BJ (cell line): ENCODE measurements around the gene CNOT6L. TPM values are rescaled to one million over a fixed set of nuclear protein-coding genes. Genes with fewer than 3 reads are reported as not detected.

Experiments used
- CTCF ChIA-PET: fragments of 350-600 bp; formaldehyde crosslinking; extraction: SDS; loops from one replicate; lab custom pipeline; 2021; ENCODE audit warnings: antibody characterized with exemption, inconsistent platforms; lab: Yijun Ruan, JAX
- POLR2A ChIA-PET: fragments of 300-600 bp; sonication (Branson Sonifier 250); formaldehyde crosslinking; extraction: SDS; loops from one replicate; lab custom pipeline; 2021; ENCODE audit warnings: antibody characterized with exemption; lab: Charles Lee
- DNase-seq: peaks from one replicate; pipeline ENCODE4 v3.0.0-alpha.2; 2011; ENCODE audit warnings: low read depth
- H3K27me3 ChIP-seq: 2 replicates; pipeline ENCODE4 v1.6.0; 2011; ENCODE audit warnings: low read length; ENCODE audit not compliant: control insufficient read depth, insufficient read depth
- H3K36me3 ChIP-seq: 2 replicates; pipeline ENCODE4 v1.5.1; 2011; ENCODE audit warnings: low read length; ENCODE audit not compliant: control insufficient read depth, insufficient read depth
- H3K4me3 ChIP-seq: 2 replicates; pipeline ENCODE4 v1.5.1; 2011; ENCODE audit warnings: low read depth, mild to moderate bottlenecking, control low read depth, low read length
- polyA plus RNA-seq: library from polyadenylated mRNA; depleted of rRNA; stranded (reverse); fragments of >200 nt; gene quantifications from 2 replicates; pipeline ENCODE4 v1.2.3, GENCODE V29; 2011
- TF ChIP-seq, protein P1 (sequence below): IDR thresholded peaks from 2 replicates; pipeline ENCODE4 v1.5.1; 2011; ENCODE audit warnings: low read depth, mild to moderate bottlenecking, control low read depth, inconsistent platforms, low read length, moderate library complexity; ENCODE audit not compliant: insufficient read depth

CNOT6L gene
- polyA plus RNA-seq, 1 experiment, result 6.4 TPM

DNA sequence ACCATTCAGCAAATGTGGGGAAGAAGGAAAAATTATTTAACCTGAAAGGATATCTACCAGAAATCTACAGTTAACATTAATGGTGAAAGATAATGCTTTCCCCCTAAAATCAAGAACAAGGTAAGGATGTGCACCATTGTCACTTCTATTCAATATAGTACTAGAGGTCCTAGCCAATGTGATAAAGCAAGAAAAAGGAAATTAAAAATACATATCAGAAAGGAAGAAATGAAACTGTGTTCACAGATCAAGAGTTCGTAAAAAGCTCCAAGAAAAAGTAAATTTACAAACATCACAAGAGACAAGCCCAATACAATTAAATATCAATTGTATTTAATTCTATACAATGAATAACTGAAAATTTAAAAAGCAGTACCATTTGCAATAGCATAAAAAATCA, 57.6 kb downstream of the CNOT6L start:
- CTCF ChIA-PET, result no interaction called here
- POLR2A ChIA-PET, result no interaction called here

GRCh38 chr4:77758804-77759203, 60.4 kb downstream of the CNOT6L start:
- H3K27me3 ChIP-seq, result no peaks in the 10 kb centered on the region
- POLR2A ChIA-PET, result no interaction called here
- no peak for DNase-seq
- no peaks in the 10 kb centered on the region; the same call in 1 of the 2 replicates for H3K36me3 ChIP-seq
- TF ChIP-seq, protein P1, sequence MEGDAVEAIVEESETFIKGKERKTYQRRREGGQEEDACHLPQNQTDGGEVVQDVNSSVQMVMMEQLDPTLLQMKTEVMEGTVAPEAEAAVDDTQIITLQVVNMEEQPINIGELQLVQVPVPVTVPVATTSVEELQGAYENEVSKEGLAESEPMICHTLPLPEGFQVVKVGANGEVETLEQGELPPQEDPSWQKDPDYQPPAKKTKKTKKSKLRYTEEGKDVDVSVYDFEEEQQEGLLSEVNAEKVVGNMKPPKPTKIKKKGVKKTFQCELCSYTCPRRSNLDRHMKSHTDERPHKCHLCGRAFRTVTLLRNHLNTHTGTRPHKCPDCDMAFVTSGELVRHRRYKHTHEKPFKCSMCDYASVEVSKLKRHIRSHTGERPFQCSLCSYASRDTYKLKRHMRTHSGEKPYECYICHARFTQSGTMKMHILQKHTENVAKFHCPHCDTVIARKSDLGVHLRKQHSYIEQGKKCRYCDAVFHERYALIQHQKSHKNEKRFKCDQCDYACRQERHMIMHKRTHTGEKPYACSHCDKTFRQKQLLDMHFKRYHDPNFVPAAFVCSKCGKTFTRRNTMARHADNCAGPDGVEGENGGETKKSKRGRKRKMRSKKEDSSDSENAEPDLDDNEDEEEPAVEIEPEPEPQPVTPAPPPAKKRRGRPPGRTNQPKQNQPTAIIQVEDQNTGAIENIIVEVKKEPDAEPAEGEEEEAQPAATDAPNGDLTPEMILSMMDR, result no peak
- CTCF ChIA-PET, result no interaction called here
- no peak overlapping the region for H3K4me3 ChIP-seq

More for the DNA sequence above, 57.6 kb downstream of the CNOT6L start:
- Histone ChIP-seq H3K4me3 (no peak overlapping the region), H3K36me3 (no peaks in the 10 kb centered on the region), H3K27me3 (no peaks in the 10 kb centered on the region)
- no peak for DNase-seq
- TF ChIP-seq, protein P1, result no peak

DNA sequence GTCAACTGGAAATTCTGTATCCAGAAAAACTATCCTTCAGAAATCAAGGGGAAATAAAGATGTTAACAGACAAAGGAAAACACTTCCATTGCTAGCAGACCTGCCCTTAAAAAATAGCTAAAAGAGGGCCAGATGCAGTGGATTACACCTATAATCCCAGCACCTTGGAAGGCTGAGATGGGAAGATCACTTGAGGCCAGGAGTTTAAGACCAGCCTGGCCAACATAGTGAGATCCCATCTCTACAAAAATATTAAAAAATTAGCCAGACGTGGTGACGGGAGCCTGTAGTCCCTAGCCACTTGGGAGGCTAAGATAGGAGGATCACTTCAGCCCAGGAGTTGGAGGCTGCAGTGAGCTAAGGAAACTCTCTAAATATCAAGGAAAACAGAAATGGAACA, 67.4 kb downstream of the CNOT6L start:
- H3K36me3 ChIP-seq, result no peaks in the 10 kb centered on the region; the same call in 1 of the 2 replicates
- POLR2A ChIA-PET, result no interaction called here
- CTCF ChIA-PET, result interaction anchor here (0.9 kb wide), 1 partner anchor 10 kb away, joined by 3 read pairs; no protein-coding TSS in a partner anchor

GRCh38 chr4:77745792-77746191, 73.4 kb downstream of the CNOT6L start:
- ChIA-PET CTCF (no interaction called here), POLR2A (no interaction called here)
- DNase-seq, result no peak
- TF ChIP-seq, protein P1, result no peak
- H3K27me3 ChIP-seq, result no peaks in the 10 kb centered on the region
- H3K4me3 ChIP-seq, result no peak overlapping the region
- no peaks in the 10 kb centered on the region for H3K36me3 ChIP-seq

More for the DNA sequence above, 67.4 kb downstream of the CNOT6L start:
- DNase-seq, result no peak
- Histone ChIP-seq H3K27me3 (no peaks in the 10 kb centered on the region), H3K4me3 (no peak overlapping the region)
- TF ChIP-seq, protein P1, result no peak

GRCh38 chr4:77742054-77742453, 77.1 kb downstream of the CNOT6L start:
- CTCF ChIA-PET, result interaction anchor here (1.0 kb wide), 1 partner anchor 9 kb away, joined by 3 read pairs; no protein-coding TSS in a partner anchor
- Histone ChIP-seq H3K4me3 (no peak overlapping the region), H3K36me3 (no peaks in the 10 kb centered on the region), H3K27me3 (no peaks in the 10 kb centered on the region)
- POLR2A ChIA-PET, result no interaction called here
- DNase-seq, result no peak
- TF ChIP-seq, protein P1, result no peak
